Hepatocyte (in vitro differentiated cells): Measurements from ENCODE around the gene ZNF574.

Source experiments
- EZH2 ChIP-seq: fragments of 200-600 bp; sonication (generic); IDR thresholded peaks from 2 replicates; pipeline ENCODE4 v1.6.1; 2016; ENCODE audit warnings: antibody characterized with exemption, mild to moderate bottlenecking, borderline replicate concordance
- TF ChIP-seq, protein P1 (sequence below): fragments of 200-600 bp; sonication (generic); IDR thresholded peaks from 2 replicates; pipeline ENCODE4 v1.5.1; 2016; ENCODE audit warnings: antibody characterized with exemption, mild to moderate bottlenecking; ENCODE audit not compliant: poor library complexity

DNA sequence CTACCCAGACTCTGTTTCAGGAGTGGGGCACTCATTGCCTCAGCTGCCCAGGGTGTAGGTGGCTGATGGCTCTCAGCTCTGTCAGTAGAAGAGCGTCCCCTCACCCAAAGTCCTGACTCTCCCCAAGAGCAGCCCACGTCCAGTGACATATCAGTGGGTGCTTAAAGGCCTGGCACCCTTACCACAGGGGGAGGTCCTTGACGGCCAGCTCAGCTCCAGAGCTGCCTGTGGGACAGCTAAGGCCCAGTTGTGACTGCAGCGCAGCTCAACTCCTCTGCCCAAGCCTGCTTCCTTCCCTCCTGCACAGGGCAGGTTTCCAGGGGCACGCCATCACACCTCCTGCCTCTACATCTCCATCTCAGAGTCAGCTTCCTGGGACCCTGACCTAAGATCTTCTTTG is 38.3 kb upstream of the ZNF574 start:
- TF ChIP-seq, protein P1, sequence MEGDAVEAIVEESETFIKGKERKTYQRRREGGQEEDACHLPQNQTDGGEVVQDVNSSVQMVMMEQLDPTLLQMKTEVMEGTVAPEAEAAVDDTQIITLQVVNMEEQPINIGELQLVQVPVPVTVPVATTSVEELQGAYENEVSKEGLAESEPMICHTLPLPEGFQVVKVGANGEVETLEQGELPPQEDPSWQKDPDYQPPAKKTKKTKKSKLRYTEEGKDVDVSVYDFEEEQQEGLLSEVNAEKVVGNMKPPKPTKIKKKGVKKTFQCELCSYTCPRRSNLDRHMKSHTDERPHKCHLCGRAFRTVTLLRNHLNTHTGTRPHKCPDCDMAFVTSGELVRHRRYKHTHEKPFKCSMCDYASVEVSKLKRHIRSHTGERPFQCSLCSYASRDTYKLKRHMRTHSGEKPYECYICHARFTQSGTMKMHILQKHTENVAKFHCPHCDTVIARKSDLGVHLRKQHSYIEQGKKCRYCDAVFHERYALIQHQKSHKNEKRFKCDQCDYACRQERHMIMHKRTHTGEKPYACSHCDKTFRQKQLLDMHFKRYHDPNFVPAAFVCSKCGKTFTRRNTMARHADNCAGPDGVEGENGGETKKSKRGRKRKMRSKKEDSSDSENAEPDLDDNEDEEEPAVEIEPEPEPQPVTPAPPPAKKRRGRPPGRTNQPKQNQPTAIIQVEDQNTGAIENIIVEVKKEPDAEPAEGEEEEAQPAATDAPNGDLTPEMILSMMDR, result no peak
- no peak for TF ChIP-seq EZH2
